ENCODE data around the gene TIGAR.

The TIGAR gene

GRCh38 chr12:4380332-4380731 lies 59.3 kb downstream of the TIGAR start:
- no peak for DNase-seq

- no peak for DNase-seq
Observed at GRCh38 chr12:4383304-4383865, 62.4 kb downstream of the TIGAR start.

- no peak for DNase-seq
Observed at GRCh38 chr12:4386801-4387200, 65.8 kb downstream of the TIGAR start.

- DNase-seq = no peak
Observed at GRCh38 chr12:4387607-4388006, 66.6 kb downstream of the TIGAR start.

GRCh38 chr12:4388032-4388431 lies 67.0 kb downstream of the TIGAR start:
- DNase-seq = no peak

DNA sequence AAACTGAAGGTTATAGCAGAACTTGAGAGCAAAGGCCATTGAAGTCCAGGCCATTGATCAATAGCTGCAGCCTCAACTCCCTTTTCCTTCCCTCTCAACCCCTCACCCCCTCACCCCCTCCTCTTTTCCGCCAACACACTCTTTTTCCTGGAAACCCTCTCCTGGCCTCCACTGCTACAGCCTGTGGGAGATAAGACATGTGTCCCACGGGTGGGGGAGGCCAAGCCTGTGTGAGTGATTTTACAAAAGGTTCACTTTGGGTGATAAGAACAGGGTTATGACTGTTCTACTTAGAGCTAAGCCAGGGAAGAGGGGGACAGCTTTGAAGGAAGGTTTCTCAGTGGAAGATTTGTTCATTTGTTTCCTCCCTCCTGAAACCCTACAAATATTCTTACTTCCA lies 67.6 kb downstream of the TIGAR start:
- no peak for DNase-seq

DNA sequence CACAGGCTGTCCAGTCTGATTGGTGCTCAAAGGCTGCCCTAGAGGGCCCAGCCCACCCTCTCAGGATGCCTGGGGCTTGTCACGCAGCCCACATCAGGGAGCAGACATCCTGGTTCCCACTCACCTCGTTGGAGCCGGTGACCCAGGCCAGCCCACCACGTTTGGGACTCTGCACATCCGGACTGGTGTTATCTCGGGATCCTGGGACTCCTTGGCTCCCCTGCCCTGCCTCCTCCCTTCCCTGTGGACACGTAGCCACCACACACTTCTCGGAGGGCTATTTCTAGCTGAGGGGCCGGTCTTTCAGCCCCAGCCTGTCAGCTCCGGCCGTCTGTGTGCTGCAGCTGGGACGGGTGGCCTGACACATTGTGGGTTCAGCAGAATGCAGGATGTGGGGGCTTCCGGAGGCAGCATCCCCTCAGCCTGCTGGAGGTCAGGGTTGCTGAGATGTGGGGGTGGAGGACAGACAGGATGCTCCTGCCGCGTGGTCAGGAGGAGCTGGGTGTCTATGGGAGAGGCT lies 71.3 kb downstream of the TIGAR start:
- no peak for DNase-seq

DNA sequence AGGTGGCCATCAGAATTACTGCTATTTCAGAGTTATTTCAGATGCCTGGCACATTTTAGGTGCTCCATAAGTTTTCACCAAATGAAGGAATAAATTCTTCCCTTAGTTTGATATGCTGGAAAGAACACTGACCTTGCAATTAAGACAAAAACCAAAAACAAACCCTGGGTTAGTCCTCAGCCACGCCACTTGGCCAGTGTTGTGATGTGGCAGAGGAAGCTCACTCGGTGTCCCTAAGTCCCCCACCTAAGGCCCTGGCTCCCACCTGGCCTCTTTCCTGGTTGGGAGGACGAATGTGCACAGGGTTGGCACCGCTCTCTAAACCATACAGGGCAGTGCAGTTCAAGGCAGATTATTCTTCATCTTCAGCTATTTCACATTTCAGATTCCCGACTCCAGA lies 72.2 kb downstream of the TIGAR start:
- no peak for DNase-seq

DNA sequence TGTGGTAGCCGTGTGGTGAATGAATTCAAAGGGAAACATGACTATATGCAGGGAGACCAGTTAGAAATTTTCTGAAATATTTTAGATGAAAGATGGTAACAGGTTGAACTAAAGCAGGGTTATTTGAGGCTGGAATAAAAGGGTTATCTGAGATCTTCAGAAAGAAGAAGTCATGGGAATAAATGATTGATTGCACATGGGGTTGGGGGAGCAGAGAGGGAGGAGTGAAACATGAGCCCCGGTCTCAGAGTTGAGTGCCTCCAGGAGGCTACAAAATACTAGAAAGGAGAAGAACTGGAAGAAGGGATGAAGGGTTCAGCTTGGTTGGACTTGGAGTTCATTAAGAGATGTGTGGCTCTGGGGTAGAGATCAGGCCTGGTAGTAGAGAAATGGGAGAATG lies 74.8 kb downstream of the TIGAR start:
- DNase-seq = no peak

DNA sequence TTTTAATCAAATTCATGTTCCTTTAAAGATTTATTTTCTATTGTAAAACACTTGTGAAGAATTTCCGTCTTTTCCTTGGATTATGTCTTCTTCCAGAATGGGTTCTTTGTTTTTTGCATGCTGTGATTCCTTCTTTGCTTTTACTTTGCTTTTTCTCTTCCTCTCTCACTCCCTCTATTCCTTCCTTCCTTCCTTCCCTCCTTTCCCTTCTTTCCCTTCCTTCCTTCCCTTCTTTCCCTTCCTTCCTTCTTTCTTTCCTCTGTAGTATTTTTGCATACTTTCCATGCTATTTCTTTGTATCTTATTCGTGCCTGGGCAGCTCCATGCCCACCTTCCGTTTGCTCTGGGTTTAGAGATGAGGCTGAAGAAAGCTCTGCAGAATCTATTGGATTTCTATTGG lies 80.1 kb downstream of the TIGAR start:
- DNase-seq = no peak

DNA sequence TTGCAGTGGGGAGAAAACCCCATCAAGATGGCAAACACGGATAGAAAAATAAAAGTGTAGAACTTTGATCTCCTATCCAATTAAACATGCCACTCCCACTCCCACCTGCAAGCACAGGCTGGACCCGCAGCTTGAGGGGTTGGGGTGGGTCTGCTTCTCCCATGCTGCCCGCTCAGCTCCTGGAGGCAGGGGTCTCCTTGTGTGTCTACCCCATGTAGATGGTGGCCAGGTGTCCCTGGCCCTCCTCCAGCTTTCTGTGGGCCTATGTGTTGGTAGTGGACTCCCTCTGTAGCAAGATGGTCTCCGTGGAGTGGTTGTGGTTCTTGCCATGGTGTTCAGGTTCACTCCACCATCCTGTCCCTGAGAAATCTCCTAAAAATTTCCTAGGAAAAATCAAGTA lies 82.0 kb downstream of the TIGAR start:
- no peak for DNase-seq
